GM12878 (cell line): ENCODE measurements around the gene QPCT. TPM values are rescaled to one million over a fixed set of nuclear protein-coding genes. Genes with fewer than 3 reads are reported as not detected.

Experiments
- ATAC-seq: fragments of 200-7000 bp; cut with Tn5 transposase; 3 replicates; pipeline ENCODE4 v1.9.1; 2020; ENCODE audit warnings: mild to moderate bottlenecking, moderate library complexity
- BruUV-seq: library from RNA; stranded (reverse); fragments of 400-500 nt; replicated peaks from 2 replicates; lab custom pipeline; 2021; lab: Mats Ljungman, UMichigan
- CTCF ChIA-PET: fragments of 300-600 bp; sonication (Branson Sonifier 250); formaldehyde crosslinking; extraction: SDS; loops from one replicate; lab custom pipeline; 2021; ENCODE audit warnings: inconsistent platforms; lab: Yijun Ruan, JAX
- POLR2A ChIA-PET: fragments of 350-600 bp; formaldehyde crosslinking; extraction: SDS; loops from one replicate; lab custom pipeline; 2021; ENCODE audit warnings: inconsistent platforms; lab: Charles Lee
- RAD21 ChIA-PET: fragments of 300-600 bp; sonication (Branson Sonifier 250); formaldehyde crosslinking; loops from one replicate; lab custom pipeline; 2023; ENCODE audit warnings: antibody characterized with exemption; ENCODE audit not compliant: unreplicated experiment; lab: Charles Lee
- SMC1A ChIA-PET: fragments of 300-600 bp; sonication (Branson Sonifier 250); formaldehyde crosslinking; loops from one replicate; lab custom pipeline; 2023; ENCODE audit not compliant: unreplicated experiment, uncharacterized antibody; lab: Charles Lee
- DNase-seq: peaks from one replicate; pipeline ENCODE4 v3.0.0-alpha.2; 2011; ENCODE audit warnings: low read depth, low spot score
- FAIRE-seq: peaks from 3 replicates; lab custom pipeline; 2011; peaks lifted over from hg19 to GRCh38; lab: Jason Lieb, UNC
- H2AFZ ChIP-seq: 2 replicates; pipeline ENCODE4 v1.6.0; 2011; ENCODE audit warnings: low read depth, low read length, control low read depth; ENCODE audit not compliant: control insufficient read depth
- H3K27ac ChIP-seq: 2 replicates; pipeline ENCODE4 v1.5.1; 2011; ENCODE audit warnings: control low read depth; ENCODE audit not compliant: control insufficient read depth, insufficient read depth
- H3K27me3 ChIP-seq, 2 experiments: replicated peaks in 1 of 2; 2 replicates each; pipeline versions ENCODE4 v1.6.0 to v1.6.1; 2011; ENCODE audit warnings: low read length in 1 of 2; ENCODE audit not compliant: control insufficient read depth in 2 of 2, insufficient read depth in 2 of 2
- H3K36me3 ChIP-seq, 2 experiments: 2 replicates each; pipeline ENCODE4 v1.5.1; 2011; ENCODE audit warnings: low read length in 1 of 2; ENCODE audit not compliant: control insufficient read depth in 2 of 2, insufficient read depth in 2 of 2
- H3K4me1 ChIP-seq: 2 replicates; pipeline ENCODE4 v1.6.1; 2011; ENCODE audit warnings: mild to moderate bottlenecking, low read length, moderate library complexity, mixed read lengths; ENCODE audit not compliant: control insufficient read depth, insufficient read depth
- H3K4me2 ChIP-seq: 2 replicates; pipeline ENCODE4 v1.6.0; 2011; ENCODE audit warnings: control low read depth; ENCODE audit not compliant: control insufficient read depth, insufficient read depth
- H3K4me3 ChIP-seq: fragments of 200-600 bp; sonication (generic); 2 replicates; pipeline ENCODE4 v1.5.1; 2016
- H3K79me2 ChIP-seq: 2 replicates; pipeline ENCODE4 v1.6.0; 2011; ENCODE audit warnings: low read length; ENCODE audit not compliant: control insufficient read depth, insufficient read depth
- H3K9ac ChIP-seq: 2 replicates; pipeline ENCODE4 v1.8.0; 2011; ENCODE audit warnings: low read length, control low read depth, mixed read lengths; ENCODE audit not compliant: control insufficient read depth, insufficient read depth
- H3K9me3 ChIP-seq: replicated peaks from 3 replicates; pipeline ENCODE4 v1.5.1; 2011; ENCODE audit warnings: mild to moderate bottlenecking, low read length; ENCODE audit not compliant: control insufficient read depth, insufficient read depth
- H4K20me1 ChIP-seq: 2 replicates; pipeline ENCODE4 v1.6.0; 2011; ENCODE audit not compliant: control insufficient read depth, insufficient read depth
- CHD1 ChIP-seq: IDR thresholded peaks from 2 replicates; pipeline ENCODE4 v1.6.1; 2012; ENCODE audit warnings: low read depth, low read length, improper control_type of control experiment
- CHD2 ChIP-seq: IDR thresholded peaks from 2 replicates; pipeline ENCODE4 v1.6.1; 2011; ENCODE audit warnings: low read depth, low read length, improper control_type of control experiment, borderline replicate concordance
- NBN ChIP-seq: fragments of 450-650 bp; IDR thresholded peaks from 2 replicates; pipeline ENCODE4 v1.6.1; 2016
- ZNF24 ChIP-seq: fragments of 450-650 bp; IDR thresholded peaks from 2 replicates; pipeline ENCODE4 v1.6.1; 2017; ENCODE audit warnings: antibody characterized with exemption, mild to moderate bottlenecking
- WGBS: methylation state at CpG from one replicate; pipeline ENCODE4 v1.1.6; 2016; ENCODE audit warnings: low lambda C conversion rate; ENCODE audit not compliant: insufficient replicate concordance, insufficient coverage; ENCODE audit errors: missing lambda C conversion rate; 5-methylcytosine and 5-hydroxymethylcytosine counted together
- in situ Hi-C: fragments of 300-500 bp; cut with MboI; formaldehyde crosslinking; loops from 9 replicates; pipeline ENCODE4 v1.14.3; 2018; ENCODE audit warnings: mixed read lengths
- intact Hi-C: fragments of 100-400 bp; cut with micrococcal nuclease; formaldehyde crosslinking; loops from one replicate; pipeline ENCODE4 v1.14.2; 2022; ENCODE audit not compliant: unreplicated experiment
- polyA plus RNA-seq, 11 experiments: library from polyadenylated mRNA; depleted of rRNA in 4 of 11; unstranded in 6 of 11; stranded (reverse) in 5 of 11; fragments of >200 nt; fragmentation: Nextera tagmentation in 4 of 11; fragmentation: Illumina TruSeq in 1 of 11; extraction: Ambion mirVana in 4 of 11; extraction: Trizol in 1 of 11; gene quantifications; 1 replicate in 1 of 11; 2 replicates in 10 of 11; pipeline versions ENCODE4 v1.2.1 to v1.2.3, GENCODE V29; 2011 to 2016; ENCODE audit warnings: inconsistent platforms in 2 of 11, missing spikeins in 2 of 11, low read depth in 1 of 11
- total RNA-seq, 4 experiments: library from RNA; depleted of rRNA in 3 of 4; stranded (reverse); fragments of >200 nt in 3 of 4; fragmentation: Illumina TruSeq in 1 of 4; extraction: Trizol in 1 of 4; gene quantifications; 2 replicates each; pipeline versions ENCODE4 v1.2.1 to v1.2.3, GENCODE V29; 2013 to 2021
- TF ChIP-seq, protein P1 (sequence below): fragments of 450-650 bp; IDR thresholded peaks from 2 replicates; pipeline ENCODE4 v1.6.1; 2017; ENCODE audit warnings: mild to moderate bottlenecking

The QPCT gene
- total and polyA plus RNA-seq, 10 of the 15 experiments (the other 5 are each of a cell fraction or from before 2014, with no cell fraction given) = 0.14 to 0.86 (median 0.18) TPM; not detected in 1

DNA sequence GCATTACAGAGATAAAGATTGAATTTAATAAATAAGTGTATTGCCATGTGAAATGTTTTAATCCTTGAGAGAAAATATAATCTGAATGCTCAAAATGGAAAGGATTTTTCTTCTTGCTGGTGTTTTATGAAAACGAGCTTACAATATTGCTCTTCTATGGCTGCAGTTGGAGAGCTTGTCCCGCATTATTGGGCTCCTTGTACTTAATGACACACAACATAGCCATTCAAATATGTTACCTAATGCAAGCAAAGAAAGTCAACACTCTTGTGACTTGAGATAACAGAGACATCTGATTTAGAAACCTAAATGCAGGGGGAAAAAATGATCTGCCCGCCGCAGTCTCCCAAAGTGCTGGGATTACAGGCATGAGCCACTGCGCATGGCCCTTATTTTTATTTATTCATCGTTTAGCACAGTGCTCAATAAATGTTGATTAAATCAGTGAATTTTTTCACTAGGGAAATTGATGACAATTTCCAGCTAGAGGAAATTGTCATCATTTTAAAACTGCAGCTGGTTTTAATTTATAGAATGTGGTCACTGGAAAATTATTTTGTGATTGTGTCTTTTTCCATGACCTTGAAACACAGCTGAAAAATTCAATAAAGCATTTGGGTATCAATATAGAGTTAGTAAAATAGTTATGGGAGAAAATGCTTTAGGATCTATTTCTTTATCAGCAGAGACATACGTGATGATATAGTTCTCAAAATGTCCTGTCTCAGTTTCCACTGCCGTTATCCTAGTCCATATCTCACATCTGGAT is 17.4 kb upstream of the QPCT start:
- 80% methylated on average over 8 of the region's 8 CpGs for WGBS
- no peak overlapping the region for H3K4me2 ChIP-seq

More for the DNA sequence above, 17.4 kb upstream of the QPCT start:
- CTCF ChIA-PET = interaction anchor here (0.8 to 1.4 kb wide), 3 partner anchors 14 to 50 kb away, joined by 3 read pairs; no protein-coding TSS in a partner anchor
- intact Hi-C loops = no loop called here
- FAIRE-seq (no peak), DNase-seq (no peak)
- no peak overlapping the region for H3K27ac ChIP-seq
- peaks cover 5% of the 10 kb centered on the region for H3K79me2 ChIP-seq
- H4K20me1 ChIP-seq = no peaks in the 10 kb centered on the region
- BruUV-seq = no TSS peak
- no peak overlapping the region for H2AFZ ChIP-seq
- POLR2A ChIA-PET = no interaction called here
- no peak overlapping the region for H3K9ac ChIP-seq
- SMC1A ChIA-PET = interaction anchor here (2.2 kb wide), 1 partner anchor 19 kb away, joined by 7 read pairs; no protein-coding TSS in a partner anchor
- no peaks in the 10 kb centered on the region for H3K36me3 ChIP-seq
- TF ChIP-seq CHD2 (no peak), ZNF24 (no peak), NBN (no peak), CHD1 (no peak)
- TF ChIP-seq, protein P1, sequence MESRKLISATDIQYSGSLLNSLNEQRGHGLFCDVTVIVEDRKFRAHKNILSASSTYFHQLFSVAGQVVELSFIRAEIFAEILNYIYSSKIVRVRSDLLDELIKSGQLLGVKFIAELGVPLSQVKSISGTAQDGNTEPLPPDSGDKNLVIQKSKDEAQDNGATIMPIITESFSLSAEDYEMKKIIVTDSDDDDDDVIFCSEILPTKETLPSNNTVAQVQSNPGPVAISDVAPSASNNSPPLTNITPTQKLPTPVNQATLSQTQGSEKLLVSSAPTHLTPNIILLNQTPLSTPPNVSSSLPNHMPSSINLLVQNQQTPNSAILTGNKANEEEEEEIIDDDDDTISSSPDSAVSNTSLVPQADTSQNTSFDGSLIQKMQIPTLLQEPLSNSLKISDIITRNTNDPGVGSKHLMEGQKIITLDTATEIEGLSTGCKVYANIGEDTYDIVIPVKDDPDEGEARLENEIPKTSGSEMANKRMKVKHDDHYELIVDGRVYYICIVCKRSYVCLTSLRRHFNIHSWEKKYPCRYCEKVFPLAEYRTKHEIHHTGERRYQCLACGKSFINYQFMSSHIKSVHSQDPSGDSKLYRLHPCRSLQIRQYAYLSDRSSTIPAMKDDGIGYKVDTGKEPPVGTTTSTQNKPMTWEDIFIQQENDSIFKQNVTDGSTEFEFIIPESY = no peak
- TF ChIP-seq, all 136 proteins: peak for 0
- Histone ChIP-seq H3K4me3 (no peak overlapping the region), H3K4me1 (peaks cover 3% of the 10 kb centered on the region; the same call in 1 of the 2 replicates), H3K27me3 (peaks cover 2 to 6% of the 10 kb centered on the region in 2 experiments), H3K9me3 (no peaks in the 10 kb centered on the region)
- RAD21 ChIA-PET = no interaction called here
- in situ Hi-C loops = no loop called here
- ATAC-seq = no peak
